ENCODE data around the gene CFAP107.
"Not testable (repeated sequence)": the region's sequence is repeated elsewhere in the genome, so short reads cannot be mapped to it uniquely, and the experiment has no call there.

CFAP107 gene

DNA sequence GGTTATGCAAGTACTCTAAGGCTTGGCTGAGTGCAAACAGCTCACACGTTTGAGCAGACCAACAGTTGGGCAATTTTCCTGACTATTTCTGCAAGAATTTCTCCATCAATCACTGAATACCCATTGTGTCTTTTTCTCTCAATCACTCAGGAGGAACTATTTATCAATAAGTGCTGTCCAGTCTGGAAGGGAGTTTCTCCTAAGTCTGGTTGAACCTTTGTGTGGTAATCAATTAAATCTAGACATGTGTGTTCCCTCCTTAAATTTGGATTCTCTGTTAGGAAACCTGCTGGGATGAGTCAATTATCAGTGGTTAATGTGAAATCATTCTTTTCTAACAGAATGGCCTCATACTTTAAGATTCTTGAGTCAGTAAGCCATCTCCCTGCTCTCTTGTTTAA is 36.9 kb upstream of the CFAP107 start:
- H3K4me3 ChIP-seq (ENCODE audit: low read depth, low read length) = no peak overlapping the region
- TF ChIP-seq, protein P1, sequence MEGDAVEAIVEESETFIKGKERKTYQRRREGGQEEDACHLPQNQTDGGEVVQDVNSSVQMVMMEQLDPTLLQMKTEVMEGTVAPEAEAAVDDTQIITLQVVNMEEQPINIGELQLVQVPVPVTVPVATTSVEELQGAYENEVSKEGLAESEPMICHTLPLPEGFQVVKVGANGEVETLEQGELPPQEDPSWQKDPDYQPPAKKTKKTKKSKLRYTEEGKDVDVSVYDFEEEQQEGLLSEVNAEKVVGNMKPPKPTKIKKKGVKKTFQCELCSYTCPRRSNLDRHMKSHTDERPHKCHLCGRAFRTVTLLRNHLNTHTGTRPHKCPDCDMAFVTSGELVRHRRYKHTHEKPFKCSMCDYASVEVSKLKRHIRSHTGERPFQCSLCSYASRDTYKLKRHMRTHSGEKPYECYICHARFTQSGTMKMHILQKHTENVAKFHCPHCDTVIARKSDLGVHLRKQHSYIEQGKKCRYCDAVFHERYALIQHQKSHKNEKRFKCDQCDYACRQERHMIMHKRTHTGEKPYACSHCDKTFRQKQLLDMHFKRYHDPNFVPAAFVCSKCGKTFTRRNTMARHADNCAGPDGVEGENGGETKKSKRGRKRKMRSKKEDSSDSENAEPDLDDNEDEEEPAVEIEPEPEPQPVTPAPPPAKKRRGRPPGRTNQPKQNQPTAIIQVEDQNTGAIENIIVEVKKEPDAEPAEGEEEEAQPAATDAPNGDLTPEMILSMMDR (IDR thresholded peaks at IDR 0.05; ENCODE audit: low read depth, low read length, missing control alignments) = no peak
- no peak for DNase-seq (ENCODE audit: low read depth)
- in situ Hi-C loops (cut with HindIII; ENCODE audit: low sequenced_read_pairs) = no loop called here

DNA sequence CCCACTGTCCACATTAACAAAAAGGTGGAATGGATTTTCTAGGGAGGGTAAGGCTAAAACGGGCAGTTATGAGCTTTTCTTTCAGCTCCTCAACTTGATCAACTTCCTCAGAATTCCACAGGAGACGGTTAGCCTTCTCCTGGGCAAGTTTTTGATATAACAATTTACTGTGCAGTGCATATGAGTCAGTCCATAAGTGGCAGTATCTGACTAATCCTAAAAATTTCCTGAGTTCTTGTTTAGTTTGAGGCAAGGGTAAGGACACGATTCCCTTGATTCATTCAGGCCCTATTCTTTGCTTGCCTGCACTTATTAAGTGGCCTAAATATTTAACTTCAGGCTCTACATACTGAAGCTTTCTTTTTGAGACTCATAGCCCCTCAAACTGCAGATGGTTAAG is 36.3 kb upstream of the CFAP107 start:
- TF ChIP-seq, protein P1 (IDR thresholded peaks at IDR 0.05; ENCODE audit: low read depth, low read length, missing control alignments) = no peak
- in situ Hi-C loops (cut with HindIII; ENCODE audit: low sequenced_read_pairs) = no loop called here
- DNase-seq (ENCODE audit: low read depth) = no peak
- H3K4me3 ChIP-seq (ENCODE audit: low read depth, low read length) = no peak overlapping the region

DNA sequence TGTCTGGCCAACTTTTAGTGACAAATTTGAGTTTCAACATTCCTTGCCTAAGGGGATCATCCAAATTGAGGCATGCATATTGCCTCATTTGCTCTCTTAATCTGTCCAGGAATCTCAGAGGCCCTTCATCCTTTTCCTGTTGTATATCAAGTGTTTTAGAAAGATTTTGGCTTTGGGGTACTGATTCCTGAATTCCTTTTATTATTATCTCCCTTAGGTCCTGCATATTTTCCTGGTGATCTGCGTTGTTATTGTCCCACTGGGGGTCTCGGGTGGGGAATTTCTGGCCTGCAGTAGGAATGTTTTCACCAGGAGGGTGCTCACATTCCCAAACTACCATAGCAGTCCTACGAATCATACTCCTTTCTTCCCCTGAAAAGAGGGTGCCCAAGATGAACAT is 34.5 kb upstream of the CFAP107 start:
- no peak for DNase-seq (ENCODE audit: low read depth)
- in situ Hi-C loops (cut with HindIII; ENCODE audit: low sequenced_read_pairs) = no loop called here
- TF ChIP-seq, protein P1 (IDR thresholded peaks at IDR 0.05; ENCODE audit: low read depth, low read length, missing control alignments) = no peak
- H3K4me3 ChIP-seq (ENCODE audit: low read depth, low read length) = no peak overlapping the region

DNA sequence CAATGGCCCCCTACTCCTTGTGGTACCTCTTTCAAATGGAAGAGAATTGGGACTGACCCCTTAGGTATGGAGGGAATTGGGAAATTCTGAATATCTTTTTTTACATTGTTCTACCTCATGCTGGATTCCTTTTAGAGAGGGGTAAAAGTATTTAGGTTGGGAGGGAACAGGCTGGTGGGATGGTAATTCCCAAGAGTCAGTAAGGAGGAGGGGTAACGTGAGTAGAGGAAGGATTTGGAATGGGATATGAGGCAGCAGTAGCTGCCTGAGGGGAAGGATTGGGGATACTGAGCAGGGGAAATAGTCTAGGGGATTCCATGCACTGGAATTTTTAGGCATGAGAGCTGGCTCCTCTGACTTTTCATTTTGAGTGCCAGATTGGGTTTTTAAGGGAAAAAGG is 33.9 kb upstream of the CFAP107 start:
- TF ChIP-seq, protein P1 (IDR thresholded peaks at IDR 0.05; ENCODE audit: low read depth, low read length, missing control alignments) = no peak
- in situ Hi-C loops (cut with HindIII; ENCODE audit: low sequenced_read_pairs) = no loop called here
- no peak for DNase-seq (ENCODE audit: low read depth)

DNA sequence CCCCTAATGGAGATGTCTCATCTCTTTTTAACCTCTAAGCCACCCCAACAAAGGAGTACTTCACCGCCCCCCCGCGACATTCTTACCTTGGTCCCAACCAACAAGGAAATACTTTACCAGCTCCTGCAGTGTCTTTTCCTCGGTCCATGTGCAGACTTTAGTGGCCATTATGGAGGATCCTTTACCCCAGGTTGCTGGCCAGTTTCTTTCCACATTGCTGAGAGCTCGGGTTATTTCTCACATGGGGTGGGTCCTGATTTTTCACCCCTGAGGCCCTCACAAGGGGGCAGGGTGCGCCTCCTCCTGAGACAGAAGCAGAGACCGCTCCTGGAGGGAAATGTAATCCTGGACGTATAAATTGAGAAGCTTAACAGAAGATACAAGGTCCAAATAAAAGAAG is 33.1 kb upstream of the CFAP107 start:
- H3K4me3 ChIP-seq (ENCODE audit: low read depth, low read length) = no peak overlapping the region
- in situ Hi-C loops (cut with HindIII; ENCODE audit: low sequenced_read_pairs) = no loop called here
- TF ChIP-seq, protein P1 (IDR thresholded peaks at IDR 0.05; ENCODE audit: low read depth, low read length, missing control alignments) = no peak
- DNase-seq (ENCODE audit: low read depth) = no peak

More for the DNA sequence above, 33.9 kb upstream of the CFAP107 start:
- H3K4me3 ChIP-seq (ENCODE audit: low read depth, low read length) = no peak overlapping the region

DNA sequence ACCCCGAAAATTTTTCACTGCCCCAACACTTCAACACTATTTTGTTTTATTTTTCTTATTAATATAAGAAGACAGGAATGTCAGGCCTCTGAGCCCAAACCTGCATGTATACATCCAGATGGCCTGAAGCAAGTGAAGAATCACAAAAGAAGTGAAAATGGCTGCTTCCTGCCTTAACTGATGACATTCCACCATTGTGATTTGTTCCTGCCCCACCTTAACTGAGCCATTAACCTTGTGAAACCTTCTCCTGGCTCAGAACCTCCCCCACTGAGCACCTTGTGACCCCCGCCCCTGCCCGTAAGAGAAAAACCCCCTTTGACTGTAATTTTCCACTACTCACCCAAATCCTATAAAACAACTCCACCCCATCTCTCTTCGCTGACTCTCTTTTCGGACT is 32.3 kb upstream of the CFAP107 start:
- in situ Hi-C loops (cut with HindIII; ENCODE audit: low sequenced_read_pairs); DNase-seq (ENCODE audit: low read depth); H3K4me3 ChIP-seq (ENCODE audit: low read depth, low read length): not testable (repeated sequence)

DNA sequence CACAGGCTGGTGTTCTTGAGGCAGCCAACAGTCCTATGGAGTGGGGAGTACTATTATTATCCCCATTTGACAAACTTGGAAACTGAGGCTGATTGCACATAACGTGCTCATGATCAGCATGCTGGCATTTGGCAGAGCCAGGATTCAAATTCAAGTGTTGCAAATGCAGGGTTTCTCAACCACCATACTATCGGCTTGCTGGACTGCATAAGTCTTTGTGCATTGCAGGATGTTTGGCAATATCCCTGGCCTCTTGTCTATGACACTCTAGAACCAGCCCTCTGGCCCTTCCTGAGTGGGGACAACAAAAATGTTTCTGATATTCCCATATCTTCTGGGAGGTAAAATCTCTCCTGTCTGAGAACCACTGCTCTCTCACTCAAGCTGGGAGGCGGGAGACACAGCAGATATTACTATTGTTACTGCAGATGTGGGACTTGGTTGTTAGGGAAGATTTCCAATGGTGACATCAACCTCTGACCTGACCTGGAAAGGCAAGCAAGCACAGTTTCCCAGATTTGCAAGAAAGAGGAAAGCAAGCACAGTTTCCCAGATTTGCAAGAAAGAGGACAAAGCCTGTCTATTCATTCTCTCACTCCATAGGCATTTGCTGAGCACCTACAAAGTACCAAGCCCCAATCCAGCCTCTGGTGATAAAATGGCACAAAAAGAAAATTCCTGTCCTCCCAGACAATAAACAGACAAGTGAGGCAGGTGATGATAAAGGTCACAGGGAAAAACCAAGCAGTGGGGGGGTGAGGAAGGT is 31.1 kb upstream of the CFAP107 start:
- in situ Hi-C loops (cut with HindIII; ENCODE audit: low sequenced_read_pairs) = no loop called here

More for the DNA sequence above, 31.1 kb upstream of the CFAP107 start:
- TF ChIP-seq, protein P1 (IDR thresholded peaks at IDR 0.05; ENCODE audit: low read depth, low read length, missing control alignments) = no peak
- DNase-seq (ENCODE audit: low read depth) = no peak
- H3K4me3 ChIP-seq (ENCODE audit: low read depth, low read length) = no peak overlapping the region

Measured in astrocyte of the cerebellum (primary cell).